ENCODE data around the gene CLCNKA.
"Not testable (repeated sequence)": the region's sequence is repeated elsewhere in the genome, so short reads cannot be mapped to it uniquely, and the experiment has no call there.

Gene CLCNKA

DNA sequence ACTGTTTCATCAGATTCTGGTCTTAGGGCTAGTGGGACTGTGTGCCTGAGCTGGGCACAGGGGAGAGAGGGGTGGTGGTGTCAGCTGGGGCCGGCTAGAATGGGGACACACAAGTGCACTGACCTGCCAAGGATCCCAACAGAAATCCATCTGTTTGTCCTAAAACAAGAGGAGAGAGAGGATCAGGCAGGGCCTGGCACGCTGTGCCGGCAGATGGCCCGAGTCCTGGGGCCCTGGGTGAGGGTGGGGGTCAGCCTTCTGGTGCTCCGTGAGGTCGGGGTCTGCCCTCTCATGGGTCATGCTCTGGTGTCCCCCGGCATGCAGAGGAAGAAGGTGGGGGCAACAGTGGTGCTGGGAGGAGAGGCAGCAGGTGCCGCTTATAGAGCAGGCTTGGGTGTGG, 18.0 kb downstream of the CLCNKA start:
- not testable (repeated sequence) for DNase-seq

DNA sequence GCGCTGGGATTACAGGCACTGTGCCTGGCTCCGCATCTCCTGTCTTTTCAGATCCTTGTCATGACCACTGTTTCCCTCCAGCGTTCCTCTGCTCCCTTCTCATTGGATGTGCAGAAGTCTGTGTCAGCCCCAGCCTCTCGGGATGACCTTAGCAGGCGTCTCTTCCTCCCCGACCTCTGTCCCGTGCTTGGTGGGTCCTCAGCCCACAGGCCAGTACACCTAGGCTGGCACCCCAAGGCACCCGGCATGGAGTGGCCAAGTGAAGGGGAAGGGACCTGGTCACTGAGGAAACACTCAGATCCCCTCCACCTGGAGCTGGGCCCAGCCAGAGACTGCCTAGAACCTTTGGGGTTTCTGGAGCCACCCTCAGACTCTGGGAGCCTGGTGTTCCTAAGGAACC, 19.4 kb downstream of the CLCNKA start:
- DNase-seq: no peak

- DNase-seq: no peak
Measured at GRCh38 chr1:16042096-16042495, 20.3 kb downstream of the CLCNKA start.

- DNase-seq: not testable (repeated sequence)
Measured at GRCh38 chr1:16042654-16043053, 20.8 kb downstream of the CLCNKA start.

DNA sequence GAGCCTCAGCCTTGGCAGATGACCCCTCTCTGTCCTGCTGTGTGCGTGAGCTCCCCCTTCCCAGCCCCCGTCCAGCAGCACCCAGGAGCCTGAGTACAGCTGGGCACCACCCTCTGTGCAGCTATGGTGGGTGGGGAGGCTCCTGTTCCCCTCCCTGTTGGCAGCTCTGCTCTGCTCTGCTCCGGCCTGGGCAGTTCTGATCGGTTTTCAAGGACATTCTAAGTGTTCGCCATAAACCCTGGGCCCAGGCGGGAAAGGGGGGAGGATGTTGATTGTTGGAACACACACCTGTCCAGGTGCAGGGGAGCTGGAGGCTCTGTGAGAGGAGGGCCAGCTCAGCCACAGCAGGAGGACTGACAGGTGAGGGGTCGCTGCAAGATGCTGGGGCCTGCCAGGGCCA, 21.7 kb downstream of the CLCNKA start, which contains the start of gene CLCNKB:
TSS of gene CLCNKB (plus strand) at position 262 of the 400 bp plus-strand sequence. CDS start 711 bp downstream, outside the sequence.
- no peak for DNase-seq

GRCh38 chr1:16043950-16044349, 22.1 kb downstream of the CLCNKA start:
- no peak for DNase-seq

DNA sequence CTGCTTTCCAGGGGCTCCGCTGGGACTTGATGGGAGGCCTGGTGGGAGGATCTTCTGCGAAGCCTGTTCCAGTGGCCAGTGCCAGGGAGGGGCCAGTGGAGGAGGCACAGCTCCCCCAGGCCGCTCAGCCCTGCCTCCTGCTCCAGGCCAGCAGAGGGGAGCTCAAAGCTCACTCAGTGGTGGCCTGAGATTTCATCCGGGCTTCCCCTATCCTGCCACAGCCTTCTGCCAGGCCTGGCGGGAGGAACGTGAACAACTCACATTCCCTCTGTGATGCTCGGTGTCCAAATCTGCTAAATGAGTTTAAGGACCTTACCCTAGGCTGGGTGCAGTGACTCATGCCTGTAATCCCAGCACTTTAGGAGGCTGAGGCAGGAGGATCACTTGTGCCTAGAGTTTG, 25.0 kb downstream of the CLCNKA start:
- no peak for DNase-seq

DNA sequence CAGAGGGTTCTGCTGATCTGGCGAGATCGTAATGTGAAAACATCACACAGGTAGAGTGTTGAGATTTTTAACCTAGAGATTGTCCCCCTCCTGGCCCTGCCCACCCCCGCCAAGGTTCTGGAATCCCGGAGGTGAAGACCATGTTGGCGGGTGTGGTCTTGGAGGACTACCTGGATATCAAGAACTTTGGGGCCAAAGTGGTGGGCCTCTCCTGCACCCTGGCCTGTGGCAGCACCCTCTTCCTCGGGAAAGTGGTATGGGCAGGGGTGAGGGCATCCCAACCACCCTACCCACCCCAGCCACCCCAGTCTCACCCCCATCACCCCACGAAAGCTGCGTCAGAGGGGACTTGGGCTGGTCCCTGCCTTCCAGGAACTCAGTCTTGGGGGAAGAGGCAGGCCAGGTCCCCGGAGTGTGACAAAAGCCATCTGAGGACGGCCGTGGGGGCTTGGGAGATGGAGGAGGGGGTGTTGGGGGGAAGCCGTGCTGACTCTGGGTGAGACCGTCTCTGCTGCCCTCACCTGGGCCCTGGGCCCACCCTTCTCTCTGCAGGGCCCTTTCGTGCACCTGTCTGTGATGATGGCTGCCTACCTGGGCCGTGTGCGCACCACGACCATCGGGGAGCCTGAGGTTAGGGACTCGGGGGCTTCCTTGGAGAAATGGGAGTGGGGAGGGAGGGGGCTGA, 26.1 kb downstream of the CLCNKA start:
- DNase-seq: no peak

- peak in 2 of 56 donors; percentile 30 to 39 for DNase-seq
Measured at GRCh38 chr1:16048573-16049189, 26.8 kb downstream of the CLCNKA start.

DNA sequence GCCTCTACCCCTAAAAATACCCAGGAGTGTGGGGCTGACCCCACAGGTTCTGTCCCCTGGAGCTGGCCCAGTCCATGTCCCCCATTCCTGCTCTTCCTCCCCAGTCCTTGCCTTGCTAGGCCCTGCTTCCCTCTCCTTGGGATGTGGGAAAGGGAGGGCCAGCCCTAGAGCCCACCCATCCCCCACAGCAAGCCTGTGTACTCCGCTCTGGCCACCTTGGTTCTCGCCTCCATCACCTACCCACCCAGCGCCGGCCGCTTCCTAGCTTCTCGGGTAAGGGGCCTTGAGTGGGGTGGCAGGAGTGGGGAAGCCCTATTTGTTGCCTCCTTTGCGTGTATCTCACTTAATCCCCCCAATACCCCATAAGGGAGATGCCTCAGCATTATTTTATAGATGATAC, 28.5 kb downstream of the CLCNKA start:
- DNase-seq: no peak

DNA sequence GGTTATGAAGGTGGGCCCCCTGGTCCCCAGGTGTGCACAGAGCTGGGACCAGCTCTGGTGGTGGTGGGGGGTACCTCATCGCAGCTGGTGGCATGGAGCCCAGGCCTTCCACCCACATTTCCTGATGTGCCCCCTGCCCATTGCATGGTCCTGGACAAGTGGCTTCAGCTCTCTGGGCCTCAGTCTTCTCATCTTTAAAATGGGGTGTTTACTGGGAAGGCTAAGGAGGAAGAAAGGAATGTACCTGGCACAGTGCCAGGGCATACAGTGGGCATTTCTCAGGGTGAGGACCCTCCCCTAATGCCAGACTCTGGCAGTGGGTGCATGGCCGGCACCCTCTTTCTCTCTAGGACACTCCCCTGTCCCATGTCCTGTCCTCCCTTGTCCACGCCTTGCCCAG, 29.2 kb downstream of the CLCNKA start:
- DNase-seq: no peak

DNA sequence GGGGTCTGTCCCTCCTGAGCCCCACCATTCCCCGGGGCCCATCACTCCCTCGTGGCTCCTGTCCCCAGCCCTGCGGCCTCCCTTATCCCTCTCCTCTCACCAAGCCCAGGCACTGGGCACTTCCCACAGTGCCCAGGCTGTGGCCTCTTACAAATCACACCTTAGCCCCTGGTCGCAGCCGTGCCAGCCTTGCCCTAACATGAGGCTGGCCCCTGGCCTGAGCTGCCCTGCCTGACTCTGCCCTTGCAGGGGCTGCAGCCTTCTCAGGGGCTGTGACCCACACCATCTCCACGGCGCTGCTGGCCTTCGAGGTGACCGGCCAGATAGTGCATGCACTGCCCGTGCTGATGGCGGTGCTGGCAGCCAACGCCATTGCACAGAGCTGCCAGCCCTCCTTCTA, 30.1 kb downstream of the CLCNKA start:
- DNase-seq: not testable (repeated sequence)

GRCh38 chr1:16053781-16054502, 32.1 kb downstream of the CLCNKA start:
- DNase-seq: no peak

GRCh38 chr1:16054598-16055540, 33.0 kb downstream of the CLCNKA start:
- no peak for DNase-seq

DNA sequence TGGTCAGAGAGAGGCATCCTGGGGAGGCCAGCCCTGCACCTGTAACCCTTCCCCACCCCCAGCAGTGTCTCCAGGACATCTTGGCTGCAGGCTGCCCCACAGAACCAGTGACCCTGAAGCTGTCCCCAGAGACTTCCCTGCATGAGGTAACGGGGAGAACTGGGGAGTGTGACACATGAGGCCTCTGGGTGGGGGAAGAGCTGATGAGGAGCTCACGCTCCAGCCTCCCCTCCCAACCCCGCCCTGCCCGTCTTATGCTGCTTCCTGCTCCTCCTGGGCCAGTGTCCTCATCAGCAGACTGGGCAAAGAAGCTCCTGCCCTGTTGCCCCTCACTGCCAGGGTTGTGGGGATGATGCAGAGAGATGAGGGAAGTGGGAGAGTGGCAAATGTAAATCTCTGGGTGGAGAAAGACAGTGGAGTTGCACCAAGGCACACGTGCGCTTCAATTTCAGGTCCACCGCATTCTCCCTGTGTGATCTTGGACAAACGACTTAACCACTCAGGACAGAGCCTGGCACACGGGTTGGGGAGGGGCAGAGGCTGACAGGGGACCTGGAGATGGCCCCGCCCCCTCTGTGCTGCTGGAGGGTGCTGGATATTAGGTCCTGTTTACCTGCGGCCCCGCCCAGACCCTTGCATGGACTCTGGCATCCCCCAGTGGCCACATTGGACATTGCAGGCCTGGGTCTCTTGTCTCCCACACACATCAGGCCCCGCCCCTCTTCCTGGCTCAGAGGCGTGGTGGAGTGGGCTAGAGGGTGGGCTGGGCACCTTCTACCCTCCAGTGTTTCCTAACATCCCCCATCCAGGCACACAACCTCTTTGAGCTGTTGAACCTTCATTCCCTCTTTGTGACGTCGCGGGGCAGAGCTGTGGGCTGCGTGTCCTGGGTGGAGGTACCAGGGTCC, 34.0 kb downstream of the CLCNKA start:
- peak in 46 of 56 donors; percentile 2 to 83 (median 42) for DNase-seq

DNA sequence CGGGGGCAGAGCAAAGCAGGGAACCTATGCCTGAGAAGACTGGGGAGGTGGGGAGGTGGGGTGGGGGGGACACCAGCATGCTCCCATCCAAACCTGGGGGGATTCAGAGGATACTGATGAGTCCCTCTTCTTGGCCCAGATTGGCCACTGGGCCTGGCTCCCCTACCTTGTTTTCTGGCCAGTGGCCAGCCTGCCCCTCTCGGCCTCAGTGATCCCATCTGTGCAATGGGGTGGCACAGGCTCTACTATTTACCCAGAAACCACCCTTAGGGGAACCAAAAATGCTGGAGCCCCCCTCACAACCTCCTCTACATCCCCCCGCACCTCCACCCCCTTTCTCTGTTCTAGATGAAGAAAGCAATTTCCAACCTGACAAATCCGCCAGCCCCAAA, 34.7 kb downstream of the CLCNKA start:
- not testable (repeated sequence) for DNase-seq

DNA sequence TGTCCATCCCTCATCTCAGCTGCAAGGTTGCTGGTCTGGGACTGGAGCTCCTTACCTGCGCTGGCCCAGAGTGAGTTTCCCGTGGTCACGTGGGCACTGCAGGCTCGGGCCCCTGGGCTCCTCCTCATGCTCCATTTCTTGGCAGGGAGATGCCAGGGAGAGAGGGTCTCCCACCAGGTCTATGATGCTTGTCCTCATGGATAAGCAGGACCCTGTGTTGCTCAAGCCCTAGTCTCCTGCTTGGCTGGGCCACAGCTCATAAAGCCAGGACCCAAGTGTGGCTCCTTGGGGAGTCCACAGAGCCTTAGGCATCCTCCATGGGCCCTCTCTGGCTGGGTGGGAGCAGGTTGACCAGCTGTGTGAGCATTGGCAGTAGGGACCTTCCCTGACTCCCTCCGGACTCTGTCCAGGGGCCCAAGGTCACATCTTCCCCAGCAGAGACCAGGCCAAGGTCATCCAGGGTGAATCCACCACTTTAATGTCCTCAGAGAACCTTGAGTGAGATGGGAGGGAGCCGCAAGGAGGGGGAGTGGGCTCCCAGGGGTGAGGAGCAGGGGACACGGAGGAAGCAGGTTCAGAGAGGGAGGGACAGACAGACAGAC, 35.6 kb downstream of the CLCNKA start:
- not testable (repeated sequence) for DNase-seq

DNA sequence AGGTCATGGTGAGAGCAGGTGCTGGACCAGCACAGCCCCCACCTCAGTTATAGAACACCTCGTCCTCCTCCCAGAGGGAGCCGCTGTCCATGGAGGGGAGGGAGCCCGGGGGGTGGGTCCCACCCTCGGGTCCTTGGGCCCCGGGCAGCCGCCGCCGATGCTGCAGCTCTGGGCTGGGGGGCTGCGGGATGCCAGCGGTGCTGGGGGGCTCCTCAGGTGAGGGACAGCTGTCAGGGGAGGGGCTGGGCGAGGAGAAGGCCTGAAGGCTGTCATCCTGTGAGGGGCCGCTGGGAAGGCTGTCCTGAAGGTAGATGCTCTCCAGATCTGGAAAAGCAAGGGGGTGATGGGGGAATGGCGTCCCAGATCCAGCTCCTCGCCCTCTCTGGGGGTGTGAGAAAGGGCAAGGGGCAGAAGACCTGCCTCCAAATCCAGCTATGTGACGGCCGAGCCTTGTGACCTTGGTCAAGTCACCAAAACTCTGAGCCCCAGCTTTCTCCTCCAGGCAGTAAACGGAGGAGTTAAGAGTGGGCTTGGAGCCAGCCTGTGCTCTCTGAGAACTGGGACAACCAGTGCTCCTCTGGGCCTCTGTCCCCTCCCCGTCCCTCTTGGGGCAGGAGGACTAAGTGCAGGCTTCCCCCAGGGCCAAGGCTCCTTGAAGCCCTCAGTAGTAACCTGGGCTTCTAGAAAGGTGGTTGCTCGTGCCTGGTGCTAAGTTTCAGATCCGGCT, 36.7 kb downstream of the CLCNKA start:
- not testable (repeated sequence) for DNase-seq

- DNase-seq: no peak
Measured at GRCh38 chr1:16061266-16061665, 39.4 kb downstream of the CLCNKA start.
